ENCODE results near the gene PLEKHO2.

Gene PLEKHO2

DNA sequence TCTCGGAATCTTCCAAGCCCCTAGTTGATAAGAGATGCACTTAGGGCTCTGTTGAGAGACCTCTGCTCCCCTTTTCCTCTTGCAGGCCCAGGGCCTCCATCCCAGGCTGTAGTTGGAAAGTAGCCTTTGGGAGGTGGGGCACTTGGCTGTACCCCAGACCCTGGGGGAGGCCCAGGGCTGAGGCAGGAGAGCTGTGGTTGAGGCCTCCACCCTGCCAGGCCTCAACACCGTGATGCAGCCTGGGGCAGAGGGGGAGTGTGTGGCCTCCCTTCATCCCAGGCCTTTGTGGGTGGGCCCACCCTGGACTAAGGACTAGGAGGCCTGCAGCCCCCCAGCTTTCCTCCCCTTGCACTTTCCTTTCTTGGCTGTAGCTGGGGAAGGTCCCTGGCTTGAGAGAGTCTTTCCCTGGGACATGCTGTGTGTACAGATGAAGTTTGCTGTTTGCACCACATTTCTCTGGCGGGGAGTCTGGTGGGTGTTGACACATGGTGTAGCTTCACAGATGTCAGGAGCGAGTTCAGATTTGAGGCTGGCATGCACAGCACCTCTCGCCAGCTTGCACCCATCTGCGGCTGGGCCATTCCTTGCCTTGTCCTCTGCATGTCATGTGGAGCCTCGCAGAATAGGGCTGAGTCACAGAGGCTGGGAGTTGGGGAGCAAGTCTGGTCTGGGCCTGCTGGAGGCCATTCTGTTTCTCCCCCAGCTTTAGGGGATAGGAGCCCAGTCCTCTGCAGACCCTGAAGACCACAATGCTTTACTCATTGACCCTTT is 13.7 kb downstream of the PLEKHO2 start:
- no peak for DNase-seq (ENCODE audit: low read depth)

DNA sequence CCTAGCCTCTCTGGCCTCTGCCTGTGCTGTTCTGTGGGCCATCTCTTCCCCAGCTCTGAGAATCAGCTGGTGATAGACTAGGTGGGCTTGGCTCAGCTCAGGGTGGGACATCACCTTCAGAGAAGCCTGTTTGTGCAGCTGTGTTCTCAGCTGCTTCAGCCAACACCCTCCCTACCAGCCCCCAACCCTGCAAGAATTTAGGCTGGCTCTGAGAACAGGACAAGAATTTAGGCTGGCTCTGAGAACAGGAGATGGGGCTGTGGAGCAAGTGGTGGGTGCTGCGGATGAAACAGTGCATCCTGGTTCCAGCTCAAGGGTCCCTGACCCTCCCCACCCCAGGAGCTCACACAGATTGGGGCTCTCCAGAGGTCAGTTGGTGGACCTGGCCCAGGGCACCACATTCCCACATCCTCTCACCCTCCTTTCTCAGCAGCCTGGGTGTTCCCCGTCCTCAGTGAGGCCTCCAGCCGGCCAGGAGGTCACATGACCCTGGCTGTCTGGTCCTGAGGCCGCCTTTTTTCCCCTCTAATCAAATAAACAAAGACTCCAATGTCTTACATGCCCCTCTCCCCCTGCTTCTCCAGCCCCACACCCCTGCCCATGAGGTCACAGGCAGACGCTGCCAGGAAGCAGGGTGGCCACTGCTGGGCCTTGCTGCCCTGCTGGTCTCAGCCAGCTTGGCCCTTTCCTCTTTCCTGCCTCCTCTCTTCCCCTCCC is 14.9 kb downstream of the PLEKHO2 start:
- DNase-seq (ENCODE audit: low read depth) = no peak

DNA sequence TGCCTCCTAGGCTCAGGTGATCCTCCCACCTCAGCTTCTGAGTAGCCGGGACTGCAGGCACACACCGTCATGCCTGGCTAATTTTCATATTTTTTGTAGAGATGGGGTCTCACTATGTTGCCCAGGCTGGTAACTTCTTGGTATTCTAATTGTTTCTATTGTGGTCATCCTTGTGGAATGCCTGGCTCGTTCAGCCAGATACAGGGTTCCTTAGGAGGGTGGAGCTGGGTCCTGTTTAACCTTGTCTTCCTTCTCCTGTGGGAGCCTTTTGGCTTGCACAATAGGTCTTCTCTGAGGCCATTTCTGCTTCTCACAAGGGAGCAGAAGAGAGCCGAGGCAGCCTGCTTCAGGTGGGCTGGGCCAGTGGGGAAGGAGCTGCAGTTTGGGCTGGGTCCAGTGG is 15.7 kb downstream of the PLEKHO2 start:
- DNase-seq (ENCODE audit: low read depth) = no peak

DNA sequence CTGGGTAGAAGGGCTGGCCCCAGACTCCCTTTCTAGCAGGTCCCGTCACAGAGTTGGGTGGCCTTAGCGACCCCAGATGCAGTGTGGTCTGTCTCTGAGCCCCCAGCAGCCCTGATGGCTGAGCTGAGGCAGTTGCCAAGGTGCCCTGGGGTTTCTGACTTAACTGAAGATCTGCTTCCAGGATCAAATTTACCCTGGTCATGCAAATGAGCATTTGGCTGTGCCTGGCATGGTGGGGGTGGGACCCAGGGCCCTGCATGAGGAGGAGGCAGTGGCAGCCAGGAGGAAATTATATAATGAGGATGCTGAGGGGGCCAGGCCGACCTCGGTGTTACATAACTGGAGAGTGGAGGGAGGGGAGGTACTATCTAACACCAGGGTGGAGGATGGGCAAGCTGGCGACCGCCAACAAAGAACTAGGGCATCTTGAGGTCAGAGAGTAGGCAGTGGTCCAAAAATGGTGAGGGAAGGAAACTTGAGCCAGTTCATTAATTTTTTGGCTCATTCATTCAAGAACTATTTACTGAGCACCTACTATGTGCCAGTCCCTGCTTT is 16.4 kb downstream of the PLEKHO2 start:
- DNase-seq (ENCODE audit: low read depth) = no peak

DNA sequence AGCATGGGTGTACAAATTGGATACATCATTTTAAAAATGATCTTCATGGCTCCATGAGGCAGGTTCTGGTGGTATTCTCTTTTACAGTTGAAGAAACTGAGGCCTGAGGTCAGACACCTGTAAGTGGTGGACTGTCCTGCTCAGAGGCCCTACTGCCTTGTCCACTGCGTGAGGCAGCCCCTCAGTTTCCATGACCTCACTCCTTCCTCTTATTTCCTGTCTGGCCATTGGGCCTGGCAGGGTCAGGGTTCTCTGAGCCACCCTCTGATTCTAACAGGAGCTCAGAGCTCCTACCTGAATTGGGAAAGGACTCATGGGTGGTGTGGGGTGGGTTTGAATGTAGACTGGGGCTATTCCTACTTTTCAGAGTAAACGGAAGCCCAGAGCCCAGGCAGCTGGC is 17.5 kb downstream of the PLEKHO2 start:
- DNase-seq (ENCODE audit: low read depth) = no peak

DNA sequence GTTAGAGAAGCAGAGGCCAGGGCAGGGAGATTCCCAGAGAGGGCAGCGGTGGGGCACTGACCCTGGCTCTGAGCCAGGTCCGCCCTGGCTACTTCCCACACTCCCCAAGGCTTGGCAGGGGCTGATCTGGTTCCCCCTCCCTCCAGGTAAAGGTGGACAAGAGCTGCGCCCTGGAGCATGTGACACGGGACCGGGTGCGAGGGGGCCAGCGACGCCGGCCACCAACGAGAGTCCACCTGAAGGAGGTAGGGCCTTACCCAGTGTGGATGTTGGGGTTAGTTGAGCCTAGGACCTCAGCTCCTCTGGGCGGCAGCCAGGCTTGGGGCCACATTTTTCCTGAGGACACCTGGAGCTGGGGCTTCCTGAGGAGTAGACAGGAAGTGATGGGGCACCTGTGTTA is 19.6 kb downstream of the PLEKHO2 start:
- no peak for DNase-seq (ENCODE audit: low read depth)

DNA sequence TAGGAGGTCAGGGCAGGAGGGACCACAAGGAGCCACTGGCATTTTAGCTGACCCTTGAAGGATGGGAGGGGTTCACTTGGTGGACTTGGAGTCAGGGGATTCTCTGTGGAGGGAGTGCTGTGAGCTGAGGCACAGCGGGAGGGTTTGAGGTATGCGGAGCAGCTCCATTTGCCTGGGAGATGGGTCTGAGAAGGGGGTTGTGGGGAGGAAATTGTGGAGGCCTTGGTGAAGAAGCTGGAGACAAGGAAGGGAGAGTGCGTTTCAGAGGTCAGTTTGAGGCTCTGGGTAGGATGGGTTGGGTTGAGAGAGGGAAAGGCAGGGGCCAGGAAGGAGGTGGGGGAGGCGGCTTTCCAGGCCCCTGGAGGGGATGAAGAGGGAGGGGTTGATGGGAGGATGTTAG is 20.2 kb downstream of the PLEKHO2 start:
- no peak for DNase-seq (ENCODE audit: low read depth)

DNA sequence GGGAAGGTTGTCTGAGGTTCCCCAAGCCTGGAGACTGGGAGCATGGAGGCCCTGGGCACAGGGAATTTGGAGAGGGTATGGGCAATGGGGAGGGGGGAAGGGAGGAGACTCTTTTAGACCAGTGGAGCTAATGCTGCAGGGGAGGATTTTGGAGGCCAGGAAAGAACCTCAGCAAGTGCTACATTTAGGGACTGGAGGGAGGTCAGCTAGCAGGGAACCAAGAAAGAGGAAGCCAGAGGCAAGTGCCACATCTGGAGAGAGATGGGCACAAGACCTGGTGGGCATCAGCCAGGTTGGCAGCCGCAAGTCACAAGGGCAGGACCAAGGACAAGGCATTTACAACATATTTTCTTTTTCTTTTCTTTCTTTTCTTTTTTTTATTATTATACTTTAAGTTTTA is 20.7 kb downstream of the PLEKHO2 start:
- no peak for DNase-seq (ENCODE audit: low read depth)

DNA sequence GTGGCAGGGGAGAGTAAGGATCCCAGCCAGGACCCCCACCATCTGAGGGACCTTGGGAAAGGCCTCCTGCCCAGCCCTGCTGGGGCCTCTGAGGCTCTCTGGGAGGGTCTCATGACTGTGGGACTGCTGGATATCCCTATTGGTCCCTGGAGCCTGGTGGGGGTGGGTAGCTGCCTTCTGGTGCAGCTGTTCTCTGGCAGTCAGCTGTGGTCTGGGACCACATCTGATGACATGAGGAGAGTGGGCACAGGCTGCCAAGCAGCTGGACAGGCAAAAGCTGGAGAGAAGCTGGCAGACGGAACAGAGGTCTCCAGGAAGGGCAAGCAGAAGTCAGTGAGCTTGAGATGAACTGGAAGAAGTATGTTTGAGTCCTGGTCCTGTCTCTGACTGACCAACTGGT is 22.4 kb downstream of the PLEKHO2 start:
- DNase-seq (ENCODE audit: low read depth) = no peak

DNA sequence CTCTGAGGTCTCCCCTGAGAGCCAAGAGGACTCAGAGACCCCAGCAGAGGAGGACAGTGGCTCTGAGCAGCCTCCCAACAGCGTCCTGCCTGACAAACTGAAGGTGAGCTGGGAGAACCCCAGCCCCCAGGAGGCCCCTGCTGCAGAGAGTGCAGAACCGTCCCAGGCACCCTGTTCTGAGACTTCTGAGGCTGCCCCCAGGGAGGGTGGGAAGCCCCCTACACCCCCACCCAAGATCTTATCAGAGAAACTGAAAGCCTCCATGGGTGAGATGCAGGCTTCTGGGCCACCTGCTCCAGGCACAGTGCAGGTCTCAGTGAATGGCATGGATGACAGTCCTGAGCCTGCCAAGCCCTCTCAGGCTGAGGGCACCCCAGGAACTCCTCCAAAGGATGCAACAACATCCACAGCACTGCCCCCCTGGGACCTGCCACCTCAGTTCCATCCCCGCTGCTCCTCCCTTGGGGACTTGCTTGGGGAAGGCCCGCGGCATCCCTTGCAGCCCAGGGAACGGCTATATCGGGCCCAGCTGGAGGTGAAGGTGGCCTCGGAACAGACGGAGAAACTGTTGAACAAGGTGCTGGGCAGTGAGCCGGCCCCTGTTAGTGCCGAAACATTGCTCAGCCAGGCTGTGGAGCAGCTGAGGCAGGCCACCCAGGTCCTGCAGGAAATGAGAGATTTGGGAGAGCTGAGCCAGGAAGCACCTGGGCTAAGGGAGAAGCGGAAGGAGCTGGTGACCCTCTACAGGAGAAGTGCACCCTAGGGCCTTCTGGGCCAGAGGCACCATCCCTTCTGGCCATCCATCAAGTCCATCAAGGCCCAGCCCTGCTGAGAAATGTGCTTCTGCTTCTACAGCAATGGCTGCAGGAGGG is 23.6 kb downstream of the PLEKHO2 start:
- DNase-seq (ENCODE audit: low read depth) = no peak

DNA sequence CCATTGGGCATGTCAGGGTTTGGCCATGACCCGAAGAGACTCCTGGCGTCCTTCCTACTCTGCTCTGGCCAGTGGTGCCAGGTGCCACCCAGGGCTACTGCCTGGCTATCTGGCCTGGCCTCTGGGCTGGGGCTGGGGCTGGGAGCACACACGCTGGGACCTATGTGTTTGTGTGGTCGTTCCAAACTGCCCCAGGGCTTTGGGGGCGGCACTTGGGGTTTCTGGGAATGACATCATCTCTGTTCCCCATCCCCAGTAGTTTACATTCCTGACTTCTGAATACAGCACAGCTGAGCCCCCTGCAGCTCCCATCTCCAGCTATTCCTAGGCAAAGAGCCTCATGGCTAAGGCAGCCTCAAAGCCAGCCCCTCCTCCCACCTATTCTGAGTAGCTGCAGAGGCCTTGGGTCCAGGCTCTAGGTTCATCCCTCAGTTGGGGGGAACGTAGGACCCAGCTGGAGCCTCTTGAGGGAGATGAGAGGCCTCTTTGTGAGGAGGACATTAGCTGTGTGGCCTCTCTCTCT is 24.3 kb downstream of the PLEKHO2 start:
- no peak for DNase-seq (ENCODE audit: low read depth)

DNA sequence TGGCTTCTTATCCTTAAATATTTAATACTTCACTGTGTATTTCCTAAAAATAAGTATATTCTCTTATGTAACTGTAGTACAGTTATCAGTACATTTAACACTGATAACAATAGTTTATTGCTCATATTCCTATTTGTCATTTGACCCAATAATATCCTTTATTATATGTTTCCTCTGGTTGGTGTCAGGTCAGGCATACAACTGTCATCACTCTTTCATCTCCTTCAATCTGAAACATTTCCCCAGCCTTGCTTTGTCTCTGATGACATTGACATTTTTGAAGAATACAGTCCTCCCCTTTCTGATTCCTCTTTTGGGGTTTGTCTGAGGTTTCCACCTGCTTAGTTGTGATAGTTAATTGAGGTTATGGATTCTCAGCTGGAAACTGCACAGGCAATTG is 27.8 kb downstream of the PLEKHO2 start:
- no peak for DNase-seq (ENCODE audit: low read depth)

DNA sequence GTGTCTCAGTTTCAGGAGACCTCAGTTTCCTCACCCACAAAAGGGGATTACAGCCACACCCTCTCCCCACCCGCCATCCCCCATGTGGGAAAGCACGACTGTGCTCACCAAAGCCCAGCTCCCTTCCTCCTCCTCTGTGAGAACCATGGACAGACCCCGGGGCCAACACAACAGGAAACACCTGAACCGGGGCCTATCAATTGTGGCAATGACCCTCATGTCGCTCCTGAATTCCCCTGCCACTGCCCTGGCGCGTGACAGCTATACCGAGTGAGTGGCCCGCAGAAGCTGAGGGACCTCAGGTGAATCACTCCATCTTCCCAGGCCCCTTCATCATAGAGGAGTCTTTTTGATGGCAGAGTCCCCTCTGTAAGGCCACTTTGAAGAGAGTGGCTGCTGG is 28.6 kb downstream of the PLEKHO2 start:
- DNase-seq (ENCODE audit: low read depth) = no peak

DNA sequence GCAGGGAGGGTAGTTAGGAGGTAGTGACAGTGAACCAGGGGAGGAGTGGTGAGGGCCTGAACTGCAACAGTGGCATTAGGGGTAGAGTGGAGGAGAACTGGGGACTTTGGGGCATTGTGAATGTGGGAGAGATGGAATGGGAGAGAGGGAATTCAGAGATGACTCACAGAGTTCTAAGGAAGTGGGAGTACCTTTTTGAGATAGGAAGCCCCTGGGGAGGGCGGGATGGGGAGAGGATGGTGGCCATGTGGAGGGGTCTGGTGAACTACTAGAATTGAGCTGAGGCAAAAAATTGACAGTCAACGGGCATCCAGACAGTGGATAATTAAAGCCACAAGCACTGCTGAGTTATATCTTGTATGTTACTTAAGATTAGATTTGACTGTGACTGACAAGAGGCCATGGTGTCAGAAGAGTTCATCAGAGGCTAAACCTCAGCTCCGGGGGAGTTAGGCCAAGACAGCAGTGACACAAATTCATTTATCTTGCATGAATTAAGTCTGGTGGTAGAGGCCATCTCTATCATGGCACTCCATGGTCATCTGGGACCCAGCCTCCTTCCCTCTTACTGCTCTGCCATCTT is 34.0 kb downstream of the PLEKHO2 start:
- DNase-seq (ENCODE audit: low read depth) = no peak

DNA sequence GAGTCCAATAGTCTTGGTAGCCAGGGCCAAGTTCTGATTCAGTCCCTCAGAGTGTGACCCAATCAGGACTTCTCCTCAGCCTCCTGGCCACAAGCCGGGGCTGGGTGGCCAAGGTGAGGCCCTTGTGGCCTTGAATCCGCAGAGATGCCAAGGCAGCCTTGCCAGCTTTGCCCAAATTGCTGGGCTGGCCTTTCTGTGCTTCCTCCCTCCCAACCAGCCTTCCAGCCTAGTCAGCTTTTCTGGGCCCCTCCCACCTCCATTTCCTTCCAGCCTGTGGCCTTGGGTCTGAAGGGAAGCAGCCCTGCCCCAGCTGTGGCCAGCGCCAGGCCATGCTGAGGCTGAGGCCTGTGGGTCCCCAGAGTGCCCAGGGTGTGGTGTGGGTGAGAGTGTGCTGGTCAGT is 35.7 kb downstream of the PLEKHO2 start:
- no peak for DNase-seq (ENCODE audit: low read depth)

DNA sequence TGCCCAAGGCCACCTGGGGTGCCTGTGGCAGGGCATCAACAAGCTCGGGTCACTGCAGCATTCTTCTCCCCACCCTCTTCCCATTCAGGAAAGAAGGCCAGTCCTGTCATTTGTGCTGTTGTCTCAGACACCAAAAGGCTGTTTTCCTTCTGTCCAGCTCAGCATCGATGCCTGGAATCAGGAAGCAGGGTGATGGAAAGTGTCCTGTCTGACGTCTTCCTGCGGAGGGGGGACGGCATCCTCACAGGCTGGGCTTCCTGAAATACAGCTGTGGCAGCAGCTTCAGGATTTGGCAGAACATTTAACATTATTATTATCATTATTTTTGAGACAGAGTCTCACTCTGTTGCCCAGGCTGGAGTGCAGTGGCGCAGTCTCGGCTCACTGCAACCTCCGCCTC is 37.0 kb downstream of the PLEKHO2 start:
- no peak for DNase-seq (ENCODE audit: low read depth)

DNA sequence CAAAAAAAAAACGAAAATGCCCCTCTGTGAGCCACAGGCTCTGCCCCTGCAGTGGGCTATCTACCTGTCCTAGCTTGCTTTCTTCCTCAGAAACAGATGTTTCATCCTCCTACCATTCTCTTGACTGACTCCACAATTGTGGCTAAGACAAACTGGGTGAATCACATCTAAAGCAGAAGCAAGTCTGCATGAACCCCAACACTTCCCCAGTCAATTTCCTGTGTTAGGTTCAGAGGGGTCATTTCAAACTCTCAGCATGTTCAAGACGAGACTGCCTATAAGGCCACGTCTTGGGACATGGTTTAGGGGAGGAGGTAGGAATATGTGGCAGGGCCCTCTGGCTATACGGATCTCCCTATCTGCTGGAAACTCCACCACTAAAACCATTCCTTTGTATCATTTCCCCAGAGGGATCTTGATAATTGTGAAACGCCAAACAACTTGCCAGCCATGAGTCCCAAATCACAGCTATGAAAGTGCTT is 41.4 kb downstream of the PLEKHO2 start:
- no peak for DNase-seq (ENCODE audit: low read depth)

DNA sequence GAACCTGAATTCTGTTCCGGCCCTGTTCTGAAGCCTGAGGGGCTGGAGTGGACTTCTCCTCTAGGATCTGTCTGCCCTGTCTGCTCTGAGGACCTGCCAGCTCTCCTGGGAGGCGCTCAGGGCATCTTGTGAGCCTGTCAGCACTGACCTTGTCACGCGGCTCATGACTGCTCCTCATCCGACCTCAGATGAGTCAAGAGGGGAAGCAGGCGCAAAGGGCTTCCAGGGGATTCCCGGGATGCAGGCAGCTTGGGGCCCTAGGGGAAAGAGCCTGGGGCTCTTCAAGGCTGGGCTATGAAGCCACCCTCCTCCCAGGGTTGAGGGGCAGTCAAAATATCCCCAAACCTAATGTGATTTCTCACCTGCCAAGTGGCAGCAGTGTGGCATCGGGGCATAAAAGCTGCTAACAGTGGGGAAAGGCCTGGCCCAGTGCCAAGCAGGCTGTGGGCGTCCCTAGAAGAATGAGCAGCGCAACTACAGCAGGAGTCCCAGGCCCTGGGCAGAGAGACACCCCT is 42.3 kb downstream of the PLEKHO2 start:
- peak; percentile 74 for DNase-seq (ENCODE audit: low read depth)

DNA sequence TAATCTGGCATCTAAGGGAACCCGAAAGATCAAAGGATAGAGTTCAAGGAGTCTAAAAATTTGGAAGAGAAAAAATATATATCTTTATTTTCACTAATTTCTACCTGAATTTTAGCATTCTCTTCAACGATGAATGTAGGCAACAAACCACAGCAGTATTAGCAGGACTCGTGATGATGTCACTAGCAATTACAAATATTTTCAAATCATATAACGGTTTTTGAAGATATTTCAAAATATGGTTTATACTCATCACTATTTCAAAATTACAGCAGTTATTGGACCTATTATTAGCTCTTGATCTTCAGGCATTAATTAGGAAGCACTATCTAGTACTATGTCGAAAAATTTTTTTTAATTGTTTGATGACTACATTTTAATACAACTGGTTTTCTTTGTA is 43.0 kb downstream of the PLEKHO2 start:
- no peak for DNase-seq (ENCODE audit: low read depth)

DNA sequence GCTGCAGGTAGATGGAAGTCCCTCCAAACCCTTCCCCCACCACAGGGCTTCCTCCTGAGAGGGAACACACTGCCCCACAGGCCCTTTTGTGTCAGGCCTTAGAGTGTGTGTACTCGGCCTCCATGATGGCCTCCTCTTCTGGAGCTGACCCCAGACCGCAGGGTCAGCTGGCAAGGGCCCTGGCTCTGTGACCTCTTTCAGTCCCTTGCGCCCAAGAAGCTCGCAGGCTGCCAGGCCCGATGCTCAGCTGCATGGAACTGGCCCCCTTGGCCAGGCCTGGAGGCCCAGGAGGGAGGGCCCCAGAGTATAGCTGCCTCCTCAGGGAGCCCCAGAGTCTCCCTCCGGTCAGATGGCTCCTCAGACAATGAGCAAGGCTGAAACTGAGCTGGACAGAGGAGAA is 46.6 kb downstream of the PLEKHO2 start:
- no peak for DNase-seq (ENCODE audit: low read depth)

DNA sequence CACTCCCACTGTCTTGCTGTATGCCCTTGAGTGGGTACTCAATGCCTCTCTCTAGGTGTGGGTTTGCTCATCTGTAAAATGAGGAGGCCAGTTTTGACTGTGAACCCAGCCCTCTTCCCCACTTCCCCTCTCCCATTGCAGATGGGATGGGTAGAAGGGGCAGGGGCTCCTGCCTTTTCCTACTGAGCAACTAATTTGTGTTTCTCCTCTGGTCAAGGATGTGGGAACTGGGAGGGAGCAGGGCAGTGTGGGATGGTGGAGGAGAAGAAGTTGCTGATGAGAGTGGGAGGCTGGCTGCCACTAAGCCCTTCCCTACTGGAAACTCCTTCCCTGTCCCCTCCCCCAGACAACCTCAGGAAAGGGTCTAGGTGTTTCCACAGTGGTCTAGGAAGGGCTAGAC is 49.8 kb downstream of the PLEKHO2 start:
- DNase-seq (ENCODE audit: low read depth) = no peak
